Muscle of leg (tissue), 11 donors: Measurements from ENCODE around the gene PIH1D1. TPM values are rescaled to one million over a fixed set of nuclear protein-coding genes. Genes with fewer than 3 reads are reported as not detected.
A peak's percentile ranks its signal among the peaks of the same experiment; 100 is the strongest.

Source experiments
- DNase-seq: peaks from one replicate; pipeline ENCODE4 v3.0.0; 2013
- H3K27ac ChIP-seq: one replicate; pipeline ENCODE4 v1.5.1; 2013; ENCODE audit warnings: mild to moderate bottlenecking, low read length, control low read depth
- H3K27me3 ChIP-seq: one replicate; pipeline ENCODE4 v1.6.1; 2013; ENCODE audit warnings: low read length; ENCODE audit not compliant: control insufficient read depth, insufficient read depth
- H3K36me3 ChIP-seq: one replicate; pipeline ENCODE4 v1.6.1; 2013; ENCODE audit warnings: low read length; ENCODE audit not compliant: control insufficient read depth, insufficient read depth
- H3K4me1 ChIP-seq: one replicate; pipeline ENCODE4 v1.6.1; 2013; ENCODE audit warnings: low read length; ENCODE audit not compliant: control insufficient read depth, insufficient read depth
- H3K4me3 ChIP-seq: one replicate; pipeline ENCODE4 v1.5.1; 2013; ENCODE audit warnings: low read length, control low read depth
- H3K9me3 ChIP-seq: replicated peaks from 2 replicates; pipeline ENCODE4 v1.6.1; 2013; ENCODE audit warnings: low read depth, low read length; ENCODE audit not compliant: control insufficient read depth
- WGBS: methylation state at CpG from one replicate; pipeline ENCODE4 v1.1.5; 2013; ENCODE audit warnings: missing lambda C conversion rate; ENCODE audit not compliant: insufficient coverage; 5-methylcytosine and 5-hydroxymethylcytosine counted together
- polyA plus RNA-seq, 8 donors: library from polyadenylated mRNA; unstranded; fragments of 120-200 nt; gene quantifications; one replicate each; pipeline versions ENCODE4 v1.2.1 to v1.2.3, GENCODE V29; 2013; ENCODE audit warnings: inconsistent platforms in 1 of 8, low replicate concordance in 1 of 8; ENCODE audit not compliant: insufficient read length in 8 of 8, insufficient read depth in 1 of 8
- total RNA-seq: library from RNA; stranded (reverse); fragments of 120-200 nt; gene quantifications from one replicate; pipeline ENCODE4 v1.2.4, GENCODE V29; 2013

Gene PIH1D1
- total and polyA plus RNA-seq, 9 donors: 42.2 to 55.0 (median 46.7) TPM

DNA sequence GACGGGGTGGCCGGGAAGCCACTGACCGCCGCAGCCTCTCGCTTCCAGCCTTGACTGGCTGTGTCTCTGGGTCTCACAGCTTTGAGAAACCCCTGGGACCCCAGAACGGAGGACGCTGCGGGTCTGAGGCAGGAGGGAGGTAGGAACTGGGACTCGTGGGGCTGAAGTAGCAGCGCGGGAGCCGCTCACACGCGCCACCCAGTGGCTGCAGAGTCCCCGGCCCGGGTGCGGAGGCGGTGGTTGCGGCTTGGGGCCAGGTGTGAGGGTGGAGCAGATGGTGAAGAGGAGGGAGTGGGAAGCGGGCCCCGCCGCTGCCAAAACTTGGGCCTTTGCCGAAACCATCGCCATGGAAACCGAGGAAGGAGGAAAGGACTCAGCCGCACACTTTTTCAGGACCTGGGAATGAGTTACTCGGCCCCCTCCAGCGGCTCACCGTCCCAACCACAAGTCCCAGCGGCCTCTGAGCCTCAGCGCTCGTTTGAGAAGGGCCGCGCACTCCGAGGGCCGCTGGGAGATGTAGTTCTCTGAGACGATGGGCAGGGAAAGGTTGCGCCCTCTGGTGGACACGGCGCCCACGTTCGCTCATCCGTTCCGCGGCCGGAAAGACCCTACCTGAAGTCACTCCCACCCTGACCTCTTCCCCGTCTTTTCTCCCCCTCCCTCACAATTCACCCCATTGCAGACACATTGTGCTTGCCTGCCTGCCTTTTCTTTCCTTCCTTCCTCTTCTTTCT lies 8.1 kb downstream of the PIH1D1 start:
- H3K36me3 ChIP-seq: peaks cover 27% of the 10 kb centered on the region
- peaks cover 45% of the 10 kb centered on the region for H3K27me3 ChIP-seq
- H3K4me3 ChIP-seq: peak overlapping the region; percentile 72
- peaks cover 32% of the 10 kb centered on the region for H3K4me1 ChIP-seq
- H3K9me3 ChIP-seq: no peaks in the 10 kb centered on the region
- H3K27ac ChIP-seq: peak overlapping the region; percentile 94
- WGBS: under 1% methylated on average over 32 of the region's 47 CpGs
- peak; percentile 99 for DNase-seq

DNA sequence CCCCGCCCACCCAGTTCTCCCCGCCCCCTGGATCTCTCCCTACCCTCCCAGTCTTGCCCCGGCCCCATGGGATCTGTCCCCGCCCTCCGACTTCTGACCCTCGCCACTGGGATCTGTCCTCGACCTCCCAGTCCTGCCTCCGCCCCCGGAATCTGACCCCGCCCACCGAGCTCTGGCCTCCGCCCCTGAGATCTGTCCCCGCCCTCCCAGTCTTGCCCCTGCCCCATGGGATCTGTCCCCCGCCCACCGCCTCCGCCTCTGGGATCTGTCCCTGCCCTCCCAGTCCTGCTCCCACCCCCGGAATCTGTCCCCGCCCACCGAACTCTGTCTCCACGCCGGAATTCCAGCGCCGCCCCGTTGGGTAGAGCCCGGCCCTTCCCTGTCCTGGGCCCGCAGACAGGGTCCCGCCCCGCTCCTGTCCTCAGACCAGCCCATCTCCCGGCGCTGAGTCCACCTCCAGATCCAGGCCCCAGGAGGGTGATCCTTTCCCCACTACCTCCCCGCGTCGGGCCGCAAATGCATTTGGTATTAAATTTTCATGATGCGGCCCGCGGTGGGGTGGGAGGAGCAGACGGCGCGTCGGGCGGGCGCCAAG lies 8.7 kb downstream of the PIH1D1 start:
- H3K27ac ChIP-seq: peak overlapping the region; percentile 94
- WGBS: 0% methylated on average over 38 of the region's 43 CpGs

DNA sequence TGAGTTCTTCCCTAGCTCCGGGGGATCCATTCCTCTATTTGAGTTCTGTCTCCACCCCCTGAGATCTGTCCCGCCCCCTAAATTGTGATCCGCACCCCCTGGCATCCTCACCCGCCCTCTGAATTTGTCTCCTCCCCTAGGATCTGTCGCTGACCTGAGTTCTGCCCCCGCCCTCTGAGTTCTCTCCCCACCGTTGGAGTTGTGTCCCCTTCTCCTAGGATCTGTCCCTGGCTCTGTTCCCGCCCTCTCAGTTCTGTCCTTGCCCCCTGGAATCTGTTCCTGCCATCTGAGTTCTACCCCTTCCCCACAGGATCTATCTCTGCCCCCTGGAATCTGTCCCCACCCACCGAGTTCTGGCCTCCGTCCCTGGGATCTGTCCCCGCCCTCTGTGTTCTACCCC lies 9.3 kb downstream of the PIH1D1 start:
- Histone ChIP-seq H3K27me3 (peaks cover 57% of the 10 kb centered on the region), H3K27ac (peak overlapping the region; percentile 55), H3K4me3 (peak overlapping the region; percentile 72), H3K4me1 (peaks cover 20% of the 10 kb centered on the region), H3K36me3 (peaks cover 15% of the 10 kb centered on the region), H3K9me3 (no peaks in the 10 kb centered on the region)
- DNase-seq: peak; percentile 66
- WGBS: 0% methylated on average over 11 of the region's 11 CpGs

More for the DNA sequence above, 8.7 kb downstream of the PIH1D1 start:
- H3K27me3 ChIP-seq: peaks cover 51% of the 10 kb centered on the region
- H3K4me3 ChIP-seq: peak overlapping the region; percentile 72
- H3K36me3 ChIP-seq: peaks cover 21% of the 10 kb centered on the region
- peak; percentile 95 for DNase-seq
- H3K9me3 ChIP-seq: no peaks in the 10 kb centered on the region
- peaks cover 25% of the 10 kb centered on the region for H3K4me1 ChIP-seq

DNA sequence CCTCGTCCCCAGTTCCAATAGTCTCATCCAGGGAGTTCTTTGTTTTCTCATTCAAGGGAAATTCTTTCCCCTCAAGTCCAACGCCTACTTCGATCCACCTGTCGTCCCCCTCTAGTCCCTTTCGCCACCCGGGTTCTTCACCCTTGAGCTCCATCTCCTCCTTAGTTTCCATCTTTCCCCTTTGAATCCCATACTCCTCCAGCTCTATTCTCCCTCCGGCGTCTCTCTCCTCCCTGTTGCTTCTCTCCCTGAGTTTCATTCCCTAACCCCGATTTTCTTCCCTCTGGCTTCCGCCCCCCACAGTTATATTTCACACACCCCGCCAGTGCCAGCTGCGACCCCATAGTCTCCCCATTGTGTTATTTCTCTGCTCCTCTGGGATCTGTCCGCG lies 9.7 kb downstream of the PIH1D1 start:
- DNase-seq: peak; percentile 29

DNA sequence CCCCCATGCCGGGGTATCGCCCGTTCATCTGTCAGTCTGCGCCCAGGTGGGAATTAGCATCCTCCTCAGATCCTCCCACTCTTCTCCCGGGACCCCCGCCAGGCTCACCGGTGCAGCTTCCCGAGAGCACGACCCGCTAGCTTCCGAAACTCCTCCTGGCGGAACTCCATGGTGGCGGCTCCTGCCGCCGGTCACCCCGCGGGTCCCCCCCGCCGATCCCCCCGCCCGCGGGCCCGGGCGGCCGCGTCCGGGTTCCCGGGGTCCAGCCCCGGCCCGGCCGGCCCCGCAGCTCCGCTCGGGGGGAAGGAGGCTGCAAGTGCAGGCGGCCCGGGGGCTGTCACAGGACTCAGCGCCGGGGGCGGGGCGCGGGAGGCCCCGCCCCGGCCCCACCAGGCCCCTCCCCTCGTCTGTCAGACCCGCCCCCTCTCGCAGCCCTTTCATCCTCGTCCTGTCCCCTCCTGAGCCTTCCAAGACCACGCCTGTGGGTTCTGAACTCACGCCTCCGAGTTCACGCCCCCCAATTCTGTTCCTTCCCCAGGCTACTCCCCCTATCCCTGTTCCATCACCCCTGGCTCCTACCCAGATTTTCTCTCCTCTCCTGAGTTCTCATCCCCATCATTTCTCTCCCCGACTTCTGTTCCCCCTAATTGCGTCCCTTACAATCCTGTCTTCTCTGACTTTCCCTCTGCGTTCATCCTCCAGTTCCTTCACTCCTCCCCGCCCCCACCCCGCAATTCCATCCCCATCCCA lies 10.2 kb downstream of the PIH1D1 start, which contains the start of gene SLC17A7:
Gene SLC17A7 (minus strand): TSS at position 318 of the 750 bp plus-strand sequence. CDS start 148 bp downstream, at position 170.
- H3K36me3 ChIP-seq: peaks cover 6% of the 10 kb centered on the region
- 1% methylated on average over 52 of the region's 56 CpGs for WGBS
- peaks cover 25% of the 10 kb centered on the region for H3K4me1 ChIP-seq
- H3K27me3 ChIP-seq: peaks cover 66% of the 10 kb centered on the region
- H3K4me3 ChIP-seq: peak within 1 kb of the TSS; percentile 72
- peak within 1 kb of the TSS; percentile 55 for H3K27ac ChIP-seq
- H3K9me3 ChIP-seq: no peaks in the 10 kb centered on the region
- peak; percentile 74 for DNase-seq

More for the DNA sequence above, 9.7 kb downstream of the PIH1D1 start:
- peaks cover 61% of the 10 kb centered on the region for H3K27me3 ChIP-seq
- H3K4me3 ChIP-seq: no peak overlapping the region
- H3K9me3 ChIP-seq: no peaks in the 10 kb centered on the region
- WGBS: 14% methylated on average over 14 of the region's 14 CpGs
- peak overlapping the region; percentile 55 for H3K27ac ChIP-seq
- peaks cover 20% of the 10 kb centered on the region for H3K4me1 ChIP-seq
- peaks cover 11% of the 10 kb centered on the region for H3K36me3 ChIP-seq

DNA sequence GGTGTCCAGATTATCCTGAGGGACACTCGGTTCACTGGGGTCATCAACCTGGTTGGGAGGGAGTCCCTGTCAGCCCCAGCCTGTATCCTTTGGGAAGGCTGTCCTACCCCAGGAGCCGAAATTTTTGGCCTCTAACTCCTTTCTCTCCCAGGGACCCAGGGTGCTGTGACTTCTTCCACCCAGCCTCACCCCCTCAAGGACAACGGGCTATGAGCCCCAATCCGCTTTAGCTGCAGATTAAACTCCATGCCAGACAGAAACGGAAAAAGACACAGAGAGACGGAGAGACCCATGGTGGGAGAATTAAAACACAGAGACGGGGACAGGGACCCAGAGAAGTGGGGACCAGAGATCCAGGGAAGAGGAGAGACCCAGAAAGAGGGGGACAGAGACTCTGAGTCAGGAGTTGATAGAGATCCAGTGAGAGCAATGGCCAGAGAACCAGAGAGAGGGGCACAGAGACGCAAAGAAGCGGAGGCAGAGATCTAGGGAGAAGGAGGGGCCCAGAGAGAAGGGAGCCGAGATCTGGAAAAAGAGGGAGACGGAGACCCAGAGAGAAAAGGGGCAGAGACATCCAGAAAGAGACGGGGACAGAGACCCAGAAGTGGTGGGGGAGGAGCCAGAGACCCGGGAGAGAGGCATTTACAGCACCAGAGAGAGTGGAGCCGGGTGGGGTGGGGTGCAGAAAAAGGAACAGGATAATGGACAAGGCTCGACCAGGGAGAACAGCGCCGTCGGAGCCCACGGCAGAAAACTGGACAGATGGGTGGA lies 11.0 kb downstream of the PIH1D1 start:
- Histone ChIP-seq H3K36me3 (no peaks in the 10 kb centered on the region), H3K4me3 (no peak overlapping the region), H3K27ac (no peak overlapping the region), H3K27me3 (peaks cover 74% of the 10 kb centered on the region), H3K9me3 (no peaks in the 10 kb centered on the region), H3K4me1 (peaks cover 27% of the 10 kb centered on the region)
- peak; percentile 20 for DNase-seq
- WGBS: 22% methylated on average over 13 of the region's 19 CpGs

DNA sequence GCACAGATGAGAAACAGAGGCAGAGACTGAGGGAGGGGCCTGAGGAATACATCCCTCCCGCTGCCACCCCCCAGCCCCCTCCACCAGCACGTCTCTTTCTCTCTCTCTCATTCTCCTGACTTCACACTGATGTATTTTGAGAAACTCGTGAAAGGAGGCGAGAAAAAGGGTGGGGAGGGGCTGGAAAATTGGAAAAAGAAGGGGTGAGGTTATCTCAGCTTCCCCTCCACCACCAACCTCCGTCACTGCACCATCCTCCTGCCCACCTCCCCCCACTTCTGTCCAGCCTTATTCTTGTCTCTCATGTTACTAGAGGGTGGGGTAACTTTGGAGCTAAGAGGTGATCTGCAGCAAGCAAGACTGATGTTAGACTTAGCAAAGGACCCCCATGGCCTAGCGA lies 11.8 kb downstream of the PIH1D1 start:
- H3K4me1 ChIP-seq: peaks cover 27% of the 10 kb centered on the region
- H3K27ac ChIP-seq: no peak overlapping the region
- no peaks in the 10 kb centered on the region for H3K36me3 ChIP-seq
- no peaks in the 10 kb centered on the region for H3K9me3 ChIP-seq
- DNase-seq: no peak
- no peak overlapping the region for H3K4me3 ChIP-seq
- H3K27me3 ChIP-seq: peaks cover 82% of the 10 kb centered on the region
- 100% methylated on average over 1 of the region's 6 CpGs for WGBS

DNA sequence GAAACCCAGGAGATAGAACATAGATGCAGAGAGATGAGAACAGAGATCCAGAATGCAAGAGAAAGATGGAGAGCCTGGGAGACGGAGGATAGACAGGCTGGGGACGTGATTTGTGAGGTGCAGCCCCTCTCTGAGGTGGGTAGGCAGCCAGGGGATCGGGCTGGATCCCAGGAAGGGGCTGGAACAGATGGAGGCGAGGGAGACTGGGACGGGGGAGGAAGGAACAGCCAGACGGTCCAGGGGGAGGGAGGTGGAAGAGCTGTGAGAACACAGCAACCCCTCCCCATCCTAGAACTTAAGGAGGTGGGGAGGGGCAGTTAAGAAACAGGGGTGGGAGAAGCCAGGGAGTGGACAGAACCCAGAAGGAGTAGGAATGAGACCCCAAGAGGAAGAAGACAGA lies 13.4 kb downstream of the PIH1D1 start:
- Histone ChIP-seq H3K27me3 (peaks cover 97% of the 10 kb centered on the region), H3K4me3 (no peak overlapping the region), H3K9me3 (no peaks in the 10 kb centered on the region), H3K36me3 (no peaks in the 10 kb centered on the region), H3K27ac (no peak overlapping the region), H3K4me1 (peaks cover 27% of the 10 kb centered on the region)
- no peak for DNase-seq
- 0% methylated on average over 2 of the region's 6 CpGs for WGBS

DNA sequence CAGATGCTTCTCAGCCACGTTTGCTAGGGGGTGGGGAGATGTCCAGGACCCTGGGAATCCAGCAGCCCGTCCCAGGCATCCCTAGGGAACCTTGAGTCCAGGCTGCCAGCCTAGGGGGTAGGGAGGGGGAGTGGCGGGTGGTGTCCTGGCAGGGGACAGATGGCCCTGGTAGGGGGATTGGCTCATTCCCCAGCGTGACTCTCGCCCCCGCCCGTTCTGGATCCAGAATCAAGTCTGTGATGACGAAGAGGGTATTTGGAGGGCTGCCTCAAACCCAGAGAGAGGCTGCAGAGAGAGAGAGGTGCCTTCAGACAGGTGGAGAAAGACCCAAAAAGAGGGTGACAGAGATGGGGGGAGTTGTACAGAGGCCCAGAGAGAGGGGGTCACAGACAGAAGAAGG lies 14.4 kb downstream of the PIH1D1 start:
- WGBS: 5% methylated on average over 7 of the region's 8 CpGs
- H3K4me1 ChIP-seq: peaks cover 23% of the 10 kb centered on the region
- peaks cover 99% of the 10 kb centered on the region for H3K27me3 ChIP-seq
- H3K9me3 ChIP-seq: no peaks in the 10 kb centered on the region
- H3K4me3 ChIP-seq: no peak overlapping the region
- no peak overlapping the region for H3K27ac ChIP-seq
- H3K36me3 ChIP-seq: no peaks in the 10 kb centered on the region
- DNase-seq: no peak
